ENCODE results near the gene NCBP2L.
"Not testable (repeated sequence)": the region's sequence is repeated elsewhere in the genome, so short reads cannot be mapped to it uniquely, and the experiment has no call there.

Gene NCBP2L

DNA sequence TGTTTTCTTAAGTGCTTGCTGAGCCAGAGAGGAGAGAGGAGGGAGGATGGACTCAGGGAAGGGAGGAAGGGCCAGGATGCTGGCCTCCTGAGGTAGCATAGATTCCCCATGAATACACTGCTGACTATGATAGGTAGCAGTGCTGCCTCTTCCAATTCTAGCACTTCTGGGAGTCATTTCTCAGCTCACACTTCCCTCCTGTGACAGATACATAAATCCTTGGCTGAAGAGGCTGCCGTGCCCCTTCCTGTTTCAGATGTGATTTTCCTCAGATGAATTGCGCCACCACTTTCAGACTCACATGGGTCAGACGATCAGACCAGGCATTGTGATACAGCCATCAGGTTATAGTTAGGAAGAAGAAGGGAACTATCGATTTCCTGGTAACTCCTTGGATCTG lies 24.3 kb upstream of the NCBP2L start:
- no peak for DNase-seq

DNA sequence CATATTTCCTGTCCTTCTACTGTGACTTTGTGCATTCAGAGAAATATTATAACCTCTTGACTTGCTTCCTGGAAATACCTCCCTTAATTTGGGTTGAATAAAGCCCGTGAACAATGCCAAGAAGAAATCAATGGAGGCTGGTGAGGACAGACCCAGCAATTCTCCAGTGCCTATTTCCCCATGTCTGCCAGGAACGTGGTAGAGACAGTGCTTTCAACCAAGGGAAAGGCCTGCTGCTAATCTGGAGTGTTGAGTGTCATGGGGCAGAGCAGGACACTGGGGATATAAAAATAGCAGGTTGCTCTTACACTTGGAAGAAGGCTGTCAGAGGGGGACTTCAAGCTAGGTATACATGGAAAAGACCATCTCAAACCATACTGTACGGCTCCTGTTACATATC lies 21.8 kb upstream of the NCBP2L start:
- no peak for DNase-seq

DNA sequence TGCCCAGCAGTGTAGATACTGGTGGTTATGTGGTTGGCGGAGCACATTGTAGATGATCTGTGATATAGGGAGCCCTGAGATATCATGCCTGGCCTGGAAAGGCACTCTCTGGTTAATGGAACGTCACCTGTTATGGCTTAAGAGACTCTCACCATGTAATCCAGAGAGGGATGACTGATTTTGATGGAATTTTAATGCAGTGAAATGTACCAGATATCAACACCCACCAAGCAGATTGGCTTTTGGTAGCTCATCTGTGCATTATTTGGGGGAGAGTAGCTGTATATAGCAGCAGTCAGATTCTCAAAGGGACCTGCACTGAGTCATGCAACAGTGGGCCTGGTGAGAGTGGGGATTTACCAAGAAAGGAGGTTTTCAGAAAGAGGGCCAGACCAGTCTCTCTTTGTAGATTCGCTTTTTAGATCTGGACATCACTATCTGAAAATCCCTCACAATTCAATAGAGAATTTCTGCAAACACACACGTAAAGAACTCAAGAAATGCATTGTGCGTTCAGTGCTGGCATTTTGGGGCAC lies 19.2 kb upstream of the NCBP2L start:
- no peak for DNase-seq

DNA sequence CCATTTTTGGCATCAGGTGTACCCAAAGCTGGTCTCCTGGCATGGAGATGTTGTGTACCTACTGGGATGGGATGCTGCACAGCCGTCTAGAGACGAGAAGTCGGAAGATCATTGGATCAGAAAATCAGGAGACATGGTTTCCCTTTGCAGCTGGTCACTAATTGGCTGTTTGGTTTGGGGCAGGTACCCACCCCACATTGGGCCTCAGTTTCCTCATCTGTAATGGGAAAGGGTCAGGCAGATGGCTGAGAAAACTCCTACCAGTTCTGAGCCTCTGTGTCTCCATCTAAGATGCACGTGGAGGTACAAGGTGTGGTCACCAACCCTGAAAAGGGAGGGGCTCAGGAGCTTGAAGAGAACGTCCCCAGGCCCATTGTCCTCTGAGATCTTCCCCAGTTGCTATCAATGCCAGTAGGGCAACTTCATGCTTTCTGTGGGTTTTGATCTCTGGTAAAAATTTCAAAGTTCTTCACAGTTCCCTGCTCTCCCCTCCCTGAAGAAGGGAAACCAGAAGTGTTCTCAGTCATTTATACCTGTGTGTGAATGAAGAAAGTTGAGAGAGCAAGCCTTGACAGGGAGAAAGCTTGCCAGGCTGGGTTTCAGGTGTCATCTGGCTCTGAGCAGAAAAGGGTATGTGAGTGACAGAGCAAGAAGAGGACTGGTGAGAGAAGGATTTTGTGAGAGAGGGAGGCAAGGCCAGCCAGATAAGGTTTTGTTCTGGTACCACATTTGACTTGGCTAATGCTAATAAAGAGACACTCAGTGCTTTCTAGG lies 17.0 kb upstream of the NCBP2L start:
- no peak for DNase-seq

DNA sequence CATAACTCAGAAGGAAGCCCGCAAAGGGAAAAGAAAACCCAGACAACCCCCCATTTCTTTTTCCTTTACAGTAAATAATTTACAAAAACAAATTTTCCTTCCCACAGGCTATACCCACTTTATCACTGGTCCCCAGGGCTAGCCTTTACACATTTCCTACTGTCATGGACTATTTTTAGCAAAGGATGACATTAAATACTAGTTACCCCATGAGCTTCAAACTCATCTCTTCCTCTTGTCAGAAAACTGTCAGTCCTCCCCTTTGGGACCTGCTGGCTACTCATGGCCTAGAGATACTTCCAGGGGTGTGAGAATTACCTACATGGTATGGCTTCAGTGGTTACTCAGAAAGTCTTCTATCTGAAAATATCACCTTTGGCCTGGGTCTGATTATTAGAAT lies 13.9 kb upstream of the NCBP2L start:
- no peak for DNase-seq

DNA sequence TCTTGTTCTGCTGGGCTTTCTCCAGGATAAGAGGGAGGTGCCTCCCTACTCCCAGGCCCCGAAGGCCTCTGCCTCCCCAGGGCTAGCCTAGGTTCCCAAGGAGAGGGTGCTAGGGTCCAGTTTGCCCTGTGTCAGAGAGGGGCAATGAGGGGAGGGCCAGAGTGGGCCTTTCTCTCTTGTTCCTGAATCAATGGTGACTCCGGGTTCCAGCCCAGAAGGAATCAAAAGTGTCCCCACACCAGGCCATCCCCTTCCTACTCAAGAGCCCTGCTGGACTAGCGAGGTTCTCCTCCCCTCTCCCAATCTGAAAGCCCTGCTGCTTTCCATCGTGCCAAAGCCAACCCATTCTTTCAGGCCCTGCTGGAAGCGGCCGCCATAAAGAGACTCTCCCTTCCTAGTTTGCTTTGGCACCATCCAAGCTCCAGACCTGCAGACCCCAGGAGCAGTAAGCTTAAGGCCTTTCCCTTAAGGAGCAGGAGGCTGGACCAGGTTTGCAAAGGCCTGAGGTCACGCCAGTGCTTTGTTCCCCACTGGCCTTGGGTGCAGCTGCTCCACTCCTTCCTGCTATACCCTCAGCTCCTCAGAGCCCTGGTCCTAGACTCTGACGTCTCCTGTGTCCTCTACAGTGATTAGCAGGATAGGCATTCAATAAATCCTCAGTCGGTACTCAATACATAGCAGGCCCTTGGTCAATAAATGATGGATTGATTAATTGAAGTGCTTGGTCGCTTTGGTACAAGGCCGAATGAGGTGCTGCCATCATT lies 12.5 kb upstream of the NCBP2L start:
- no peak for DNase-seq

DNA sequence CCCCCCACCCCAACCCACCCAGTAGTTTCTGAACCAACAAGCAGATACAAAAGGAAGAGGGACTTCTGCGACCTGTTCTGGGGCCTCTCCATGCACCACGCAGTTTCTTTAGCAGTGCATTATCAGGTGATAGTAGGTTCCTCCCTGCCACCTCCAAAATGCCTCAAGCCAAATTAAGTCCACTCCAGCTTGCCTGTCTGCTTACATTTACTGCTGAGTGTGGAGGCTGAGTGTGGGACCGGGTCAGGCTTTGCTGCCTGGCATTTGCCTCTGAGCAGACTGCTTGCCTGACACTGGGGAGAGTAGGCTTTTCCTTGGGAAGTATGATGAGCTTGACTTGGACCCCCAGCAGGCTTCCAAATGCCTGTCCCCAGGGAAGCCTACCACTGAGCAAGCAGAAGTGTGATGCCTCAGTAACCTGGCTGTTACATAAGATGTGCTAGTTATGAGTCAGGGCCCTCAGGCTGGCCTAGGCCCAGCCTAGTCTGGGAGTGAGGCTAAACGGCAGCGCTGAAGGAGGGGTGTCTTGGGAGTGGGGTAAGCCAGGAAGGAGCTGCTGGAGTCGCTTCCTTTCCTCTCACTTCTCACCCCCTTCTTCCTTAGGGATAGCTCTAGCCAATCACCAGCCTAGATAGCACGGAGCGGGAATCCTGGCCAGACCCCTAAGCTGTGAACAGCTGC lies 10.9 kb upstream of the NCBP2L start:
- DNase-seq = no peak

DNA sequence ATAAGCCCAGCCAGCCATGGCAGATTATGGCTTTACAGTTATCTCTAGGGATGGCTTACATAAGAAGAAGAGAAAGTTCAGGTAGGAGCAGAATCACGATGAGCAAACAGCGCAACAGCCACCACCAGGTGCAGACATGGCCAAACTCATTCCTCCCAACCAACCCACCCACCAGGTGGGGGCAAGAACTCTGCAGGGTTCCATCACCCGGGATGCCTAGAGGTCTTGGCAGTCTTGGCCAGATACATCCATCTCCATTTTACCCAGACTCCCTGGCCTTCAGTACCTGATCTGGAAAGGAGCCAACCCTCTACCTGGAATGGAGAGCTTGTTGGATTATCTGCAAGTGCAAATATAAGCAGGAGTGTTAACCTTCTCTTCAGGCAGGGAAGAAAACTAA lies 9.5 kb upstream of the NCBP2L start:
- no peak for DNase-seq

DNA sequence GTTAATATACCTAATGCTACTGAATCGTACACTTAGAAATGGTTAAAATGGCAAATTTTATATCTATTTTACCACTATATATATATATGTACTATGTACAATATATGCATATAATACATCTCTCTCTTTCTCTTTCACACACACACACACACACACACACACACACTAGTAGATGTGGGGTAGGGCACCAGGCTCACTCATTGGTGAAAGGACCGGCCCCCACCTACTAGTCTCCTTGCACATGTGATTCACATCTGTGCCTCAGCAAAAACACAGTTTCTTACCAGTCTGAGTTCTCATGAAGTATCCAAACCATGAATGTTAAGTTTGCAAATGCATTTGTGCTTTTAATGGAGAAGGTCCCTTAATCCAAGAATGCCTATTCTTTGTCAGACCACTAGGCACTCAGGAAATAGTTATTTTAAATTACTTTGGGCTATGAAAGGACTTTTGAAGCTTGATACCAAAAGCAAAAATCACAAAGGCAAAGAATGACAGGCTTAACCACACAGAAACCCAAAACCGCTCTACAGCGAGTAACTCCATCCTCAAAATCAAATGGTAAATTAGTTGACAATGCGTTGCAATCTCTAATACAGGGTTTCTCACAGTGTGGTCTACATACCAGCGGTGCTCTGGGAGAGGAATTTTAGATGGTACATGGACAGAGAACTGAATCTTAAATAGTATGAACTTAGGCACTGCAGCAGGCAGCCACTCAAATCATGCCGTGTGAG lies 7.8 kb upstream of the NCBP2L start:
- no peak for DNase-seq

DNA sequence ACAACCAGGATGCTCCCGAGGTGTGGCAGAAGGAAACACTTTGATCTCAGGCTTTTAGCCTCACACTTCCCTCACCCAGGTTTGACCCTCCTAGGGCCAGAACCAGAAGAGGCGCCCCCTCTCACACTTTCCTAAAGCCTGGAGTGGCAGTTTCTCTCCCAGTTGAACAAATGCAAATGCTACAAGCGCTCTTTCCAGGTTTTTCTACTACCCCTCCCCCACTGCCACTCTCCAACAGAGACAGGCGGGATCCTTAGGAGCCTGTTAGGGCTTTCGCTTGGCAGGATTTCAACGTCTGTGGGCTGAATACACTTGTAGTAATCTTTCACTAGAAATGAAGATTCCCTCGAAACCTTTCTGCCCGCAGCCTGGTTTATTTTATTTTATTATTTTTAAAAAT lies 4.3 kb upstream of the NCBP2L start:
- DNase-seq = no peak

DNA sequence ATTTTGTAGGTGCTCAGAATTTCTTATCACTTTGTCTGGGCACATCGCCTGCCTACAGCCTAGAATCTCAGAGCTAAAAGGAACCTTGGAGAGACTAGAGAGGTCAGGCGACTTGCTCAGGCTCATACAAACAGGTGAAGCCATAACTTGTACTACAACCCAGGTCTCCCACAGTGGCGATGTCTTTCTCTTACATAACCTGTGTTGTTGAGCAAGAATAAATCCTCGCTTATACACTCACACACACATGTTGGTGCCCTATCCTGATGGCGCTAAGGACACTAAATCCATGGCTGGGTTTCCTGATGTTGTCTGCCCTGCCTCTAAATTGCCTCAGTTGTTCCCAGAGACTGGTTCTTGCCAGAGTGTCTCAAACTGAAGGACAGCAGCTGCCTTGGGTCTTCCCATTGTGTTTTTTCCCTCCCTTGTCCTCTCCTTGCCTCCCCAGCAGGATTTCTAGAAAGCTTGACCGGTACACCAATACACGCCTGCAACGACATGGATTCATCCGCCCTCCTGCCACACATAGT lies 3.6 kb upstream of the NCBP2L start:
- DNase-seq = no peak

DNA sequence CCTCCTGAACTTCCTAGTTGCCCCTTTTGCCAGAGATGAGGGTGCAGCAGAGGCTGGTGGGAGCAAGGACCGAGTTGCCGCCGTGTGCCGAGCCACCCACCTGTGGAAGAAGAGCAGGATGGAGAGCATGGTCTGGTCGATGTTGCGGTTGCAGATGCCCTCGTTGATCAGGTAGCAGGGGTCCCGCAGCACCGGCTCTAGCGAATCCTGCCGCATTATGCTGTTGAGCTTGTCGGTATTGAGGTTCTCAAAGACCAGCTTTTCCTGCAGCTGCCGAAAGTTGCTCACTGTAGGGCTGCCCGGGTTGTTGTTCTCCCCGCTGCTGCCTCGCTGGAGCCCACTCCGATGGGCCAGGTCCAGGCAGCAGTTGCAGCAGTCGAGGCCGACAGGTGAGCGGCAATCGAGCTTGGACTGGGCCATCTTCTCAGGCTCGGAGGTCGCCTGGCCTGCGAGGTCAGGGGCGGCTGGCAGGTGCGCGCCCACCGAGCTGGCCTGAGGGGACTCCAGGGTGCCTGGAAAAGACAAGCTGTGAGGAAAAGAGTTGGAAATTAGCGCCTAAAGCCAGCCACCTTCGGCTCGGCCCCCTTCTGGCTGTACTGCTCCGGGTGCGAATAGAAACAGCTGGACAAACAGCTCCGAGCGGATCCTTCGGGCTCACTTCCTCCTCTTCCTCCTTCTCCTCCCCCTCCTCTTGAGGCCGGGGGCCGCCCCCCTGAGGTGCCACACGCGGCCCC lies 2.4 kb upstream of the NCBP2L start:
- no peak for DNase-seq

DNA sequence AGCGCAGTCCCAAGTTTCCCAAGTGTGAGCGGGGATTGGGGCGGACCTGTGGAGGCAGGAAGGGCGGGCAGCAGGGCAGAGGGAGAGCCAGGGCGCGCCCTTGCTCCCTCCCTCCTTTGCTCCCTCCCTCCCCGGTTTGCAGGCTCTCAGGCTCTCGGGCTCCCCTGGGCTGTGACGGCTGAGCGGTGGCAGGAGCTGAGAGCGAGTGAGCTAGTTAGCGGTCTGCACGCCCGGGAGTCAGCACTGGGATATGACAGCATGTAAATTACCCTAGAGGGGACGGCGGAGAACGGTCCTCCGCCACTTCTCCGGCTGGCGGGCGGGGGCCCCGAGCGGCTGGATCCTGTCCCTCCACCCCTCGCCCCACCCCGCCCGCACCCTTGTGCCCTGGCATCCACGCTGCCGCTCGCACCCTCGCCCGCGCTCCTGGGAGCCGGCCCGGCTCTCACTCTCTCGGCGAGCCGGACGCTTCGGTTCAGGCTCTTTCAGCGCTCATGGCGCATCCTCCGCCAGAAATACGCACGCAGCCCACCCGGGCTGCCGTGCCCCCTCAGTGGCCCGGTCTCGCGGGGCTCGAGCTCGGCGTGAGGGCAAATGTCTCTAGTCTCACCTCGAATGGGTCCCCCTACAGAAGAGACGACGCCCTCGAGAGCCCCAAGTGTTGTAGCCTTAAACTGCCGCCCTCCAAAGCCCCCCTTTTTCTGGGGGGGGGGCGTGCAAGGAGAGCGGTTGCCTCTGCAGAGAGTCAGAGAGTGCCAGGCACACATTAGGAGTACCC lies 1.6 kb upstream of the NCBP2L start, which contains the start of gene TSC22D3:
Gene TSC22D3 (minus strand): TSS at position 54 of the 778 bp plus-strand sequence. CDS start 368 bp downstream, outside the sequence.
- peak; percentile 16 to 29 for DNase-seq

DNA sequence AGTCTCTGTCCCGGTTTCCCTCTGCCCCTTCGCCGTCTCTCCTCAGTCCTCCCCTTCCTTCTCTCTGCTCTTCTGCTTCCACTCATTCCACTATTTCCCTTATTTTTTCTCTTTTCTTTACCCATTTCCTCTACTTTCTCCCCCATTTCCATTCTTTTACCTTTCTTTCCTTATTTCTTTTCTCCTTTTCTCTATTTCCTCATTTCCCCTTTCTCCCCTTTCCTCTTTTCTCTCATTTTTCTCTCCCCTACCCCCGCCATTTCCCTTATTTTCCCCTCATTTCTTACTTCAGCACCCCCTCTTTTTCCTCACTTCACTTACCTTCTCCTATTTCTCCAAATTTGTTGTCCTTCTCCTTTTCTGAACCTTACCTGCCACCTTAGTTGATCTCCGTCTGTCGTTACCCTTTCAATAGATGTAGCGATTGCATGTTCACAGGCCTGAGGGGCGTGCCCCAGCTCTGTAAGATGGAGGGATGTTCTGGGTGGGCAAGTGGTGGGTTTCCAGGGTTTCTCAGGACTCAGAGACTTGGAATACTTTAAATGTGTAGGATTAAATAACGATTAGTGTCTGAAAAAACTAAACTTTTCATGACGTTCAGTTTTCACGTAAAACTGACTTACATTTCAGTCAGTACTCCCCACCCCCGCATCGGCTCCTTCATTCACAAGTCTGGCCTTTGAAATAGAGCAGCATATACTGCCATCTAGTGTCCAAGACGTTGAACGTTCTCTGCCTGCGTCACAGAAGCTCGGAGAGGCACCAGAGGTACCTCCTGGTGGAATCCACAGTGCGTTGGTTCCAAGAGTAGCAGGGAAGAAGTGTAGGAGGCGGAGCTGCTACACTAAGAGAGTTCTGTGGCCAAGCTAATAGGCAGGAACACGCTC lies 641 bp upstream of the NCBP2L start:
- peak in 1 of 2 donors; percentile 66 for DNase-seq

DNA sequence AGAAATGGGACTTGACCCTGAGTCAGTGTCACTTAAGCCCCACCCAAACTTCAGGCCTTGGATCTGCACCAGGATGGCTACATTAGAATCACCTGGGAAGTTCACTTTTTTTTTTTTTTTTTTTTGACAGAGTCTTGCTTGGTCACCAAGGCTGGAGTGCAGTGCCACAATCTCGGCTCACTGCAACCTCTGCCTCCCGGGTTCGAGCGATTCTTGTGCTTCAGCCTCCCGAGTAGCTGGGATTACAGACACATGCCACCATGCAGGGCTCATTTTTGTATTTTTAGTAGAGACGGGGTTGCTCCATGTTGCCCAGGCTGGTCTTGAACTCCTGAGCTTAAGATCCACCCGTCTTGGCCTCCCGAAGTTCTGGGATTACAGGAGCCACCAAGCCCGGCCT lies 3.0 kb downstream of the NCBP2L start:
- DNase-seq = no peak

DNA sequence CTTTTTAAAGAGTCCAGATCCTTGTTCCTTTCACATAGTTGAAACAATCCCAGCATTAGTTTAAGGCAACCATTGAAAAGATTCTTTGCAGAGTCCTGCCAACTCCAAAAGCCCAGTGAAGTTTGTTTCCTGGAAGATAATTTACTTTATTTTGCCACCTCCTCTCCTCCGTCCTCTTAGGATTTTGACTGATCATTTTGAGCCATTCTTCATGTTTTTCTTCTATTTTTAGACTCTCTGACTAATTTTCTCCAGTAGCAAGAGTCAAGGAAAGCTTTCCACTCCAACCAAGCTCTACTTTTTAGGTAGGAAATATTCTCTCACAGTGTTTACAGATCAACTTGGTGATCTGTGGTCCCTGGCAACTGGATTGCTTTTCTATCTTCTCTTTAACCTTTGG lies 10.3 kb downstream of the NCBP2L start:
- no peak for DNase-seq

DNA sequence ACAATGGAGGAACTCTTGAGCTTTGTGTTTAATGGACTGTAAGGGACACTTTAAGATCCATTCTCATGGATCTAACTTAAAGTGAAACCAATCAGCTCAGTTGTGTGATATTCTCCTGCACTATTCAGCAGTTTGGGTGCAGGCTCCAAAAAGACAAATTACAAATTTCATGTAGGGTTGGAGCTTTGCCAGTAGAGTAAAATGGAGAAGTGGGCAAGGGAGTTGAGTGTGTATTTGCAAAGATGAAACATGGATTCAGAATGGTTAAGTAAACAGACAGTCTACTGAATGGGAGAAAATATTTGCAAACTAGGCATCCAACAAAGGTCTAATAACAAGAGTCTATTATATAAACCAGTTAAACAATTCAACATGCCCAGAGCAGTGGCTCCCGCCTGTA lies 26.9 kb downstream of the NCBP2L start:
- DNase-seq = no peak

DNA sequence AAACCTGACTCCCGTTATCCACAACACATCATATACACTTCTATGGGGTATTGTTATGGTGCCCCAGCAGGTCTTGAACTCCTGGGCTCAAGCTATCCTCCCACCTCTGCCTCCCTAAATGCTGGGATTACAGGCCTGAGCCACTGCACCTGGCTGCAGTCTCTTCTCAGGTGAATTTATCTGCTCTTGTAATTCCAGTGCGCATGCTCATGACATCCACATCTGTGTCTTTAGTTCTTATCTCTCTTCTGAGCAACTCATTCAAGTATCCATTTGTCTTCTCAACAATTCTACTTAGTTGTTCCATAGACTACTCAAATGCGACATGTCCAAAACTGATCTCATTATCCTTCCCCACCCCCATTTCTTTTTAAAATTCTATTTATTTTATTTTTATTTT lies 27.6 kb downstream of the NCBP2L start:
- no peak for DNase-seq

DNA sequence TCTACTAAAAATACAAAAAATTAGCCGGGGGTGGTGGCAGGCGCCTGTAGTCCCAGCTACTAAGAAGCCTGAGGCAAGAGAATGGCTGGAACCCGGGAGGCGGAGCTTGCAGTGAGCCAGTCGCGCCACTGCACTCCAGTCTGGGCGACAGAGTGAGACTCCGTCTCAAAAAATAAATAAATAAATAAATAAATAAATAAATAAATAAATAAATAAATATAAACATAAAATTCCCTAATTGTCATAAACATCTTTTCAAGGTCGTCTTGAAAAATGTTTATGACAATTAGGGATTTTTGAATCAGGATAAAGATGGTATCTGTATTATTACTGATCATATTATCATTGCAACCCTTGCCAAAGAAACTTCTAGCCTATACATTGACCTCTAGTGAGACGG lies 32.5 kb downstream of the NCBP2L start:
- DNase-seq = not testable (repeated sequence)
